GM12878 (cell line): ENCODE data around the gene NAV2. TPM values are rescaled to one million over a fixed set of nuclear protein-coding genes. Genes with fewer than 3 reads are reported as not detected.

Source experiments
- ATAC-seq: fragments of 200-7000 bp; cut with Tn5 transposase; 3 replicates; pipeline ENCODE4 v1.9.1; 2020; ENCODE audit warnings: mild to moderate bottlenecking, moderate library complexity
- BruUV-seq: library from RNA; stranded (reverse); fragments of 400-500 nt; replicated peaks from 2 replicates; lab custom pipeline; 2021; lab: Mats Ljungman, UMichigan
- CTCF ChIA-PET: fragments of 300-600 bp; sonication (Branson Sonifier 250); formaldehyde crosslinking; extraction: SDS; loops from one replicate; lab custom pipeline; 2021; ENCODE audit warnings: inconsistent platforms; lab: Yijun Ruan, JAX
- POLR2A ChIA-PET: fragments of 350-600 bp; formaldehyde crosslinking; extraction: SDS; loops from one replicate; lab custom pipeline; 2021; ENCODE audit warnings: inconsistent platforms; lab: Charles Lee
- RAD21 ChIA-PET: fragments of 300-600 bp; sonication (Branson Sonifier 250); formaldehyde crosslinking; loops from one replicate; lab custom pipeline; 2023; ENCODE audit warnings: antibody characterized with exemption; ENCODE audit not compliant: unreplicated experiment; lab: Charles Lee
- SMC1A ChIA-PET: fragments of 300-600 bp; sonication (Branson Sonifier 250); formaldehyde crosslinking; loops from one replicate; lab custom pipeline; 2023; ENCODE audit not compliant: unreplicated experiment, uncharacterized antibody; lab: Charles Lee
- DNase-seq: peaks from one replicate; pipeline ENCODE4 v3.0.0-alpha.2; 2011; ENCODE audit warnings: low read depth, low spot score
- FAIRE-seq: peaks from 3 replicates; lab custom pipeline; 2011; peaks lifted over from hg19 to GRCh38; lab: Jason Lieb, UNC
- H2AFZ ChIP-seq: 2 replicates; pipeline ENCODE4 v1.6.0; 2011; ENCODE audit warnings: low read depth, low read length, control low read depth; ENCODE audit not compliant: control insufficient read depth
- H3K27ac ChIP-seq: 2 replicates; pipeline ENCODE4 v1.5.1; 2011; ENCODE audit warnings: control low read depth; ENCODE audit not compliant: control insufficient read depth, insufficient read depth
- H3K27me3 ChIP-seq, 2 experiments: replicated peaks in 1 of 2; 2 replicates each; pipeline versions ENCODE4 v1.6.0 to v1.6.1; 2011; ENCODE audit warnings: low read length in 1 of 2; ENCODE audit not compliant: control insufficient read depth in 2 of 2, insufficient read depth in 2 of 2
- H3K36me3 ChIP-seq, 2 experiments: 2 replicates each; pipeline ENCODE4 v1.5.1; 2011; ENCODE audit warnings: low read length in 1 of 2; ENCODE audit not compliant: control insufficient read depth in 2 of 2, insufficient read depth in 2 of 2
- H3K4me1 ChIP-seq: 2 replicates; pipeline ENCODE4 v1.6.1; 2011; ENCODE audit warnings: mild to moderate bottlenecking, low read length, moderate library complexity, mixed read lengths; ENCODE audit not compliant: control insufficient read depth, insufficient read depth
- H3K4me2 ChIP-seq: 2 replicates; pipeline ENCODE4 v1.6.0; 2011; ENCODE audit warnings: control low read depth; ENCODE audit not compliant: control insufficient read depth, insufficient read depth
- H3K4me3 ChIP-seq: fragments of 200-600 bp; sonication (generic); 2 replicates; pipeline ENCODE4 v1.5.1; 2016
- H3K79me2 ChIP-seq: 2 replicates; pipeline ENCODE4 v1.6.0; 2011; ENCODE audit warnings: low read length; ENCODE audit not compliant: control insufficient read depth, insufficient read depth
- H3K9ac ChIP-seq: 2 replicates; pipeline ENCODE4 v1.8.0; 2011; ENCODE audit warnings: low read length, control low read depth, mixed read lengths; ENCODE audit not compliant: control insufficient read depth, insufficient read depth
- H3K9me3 ChIP-seq: replicated peaks from 3 replicates; pipeline ENCODE4 v1.5.1; 2011; ENCODE audit warnings: mild to moderate bottlenecking, low read length; ENCODE audit not compliant: control insufficient read depth, insufficient read depth
- H4K20me1 ChIP-seq: 2 replicates; pipeline ENCODE4 v1.6.0; 2011; ENCODE audit not compliant: control insufficient read depth, insufficient read depth
- BHLHE40 ChIP-seq, 2 experiments: fragments of 450-650 bp in 1 of 2; IDR thresholded peaks; 2 replicates each; pipeline ENCODE4 v1.6.1; 2011 to 2017; ENCODE audit warnings: low read depth in 2 of 2, borderline replicate concordance in 1 of 2, improper control_type of control experiment in 1 of 2, low read length in 1 of 2, mild to moderate bottlenecking in 1 of 2
- CBX3 ChIP-seq: fragments of 200-600 bp; sonication (generic); IDR thresholded peaks from 2 replicates; pipeline ENCODE4 v1.6.1; 2016; ENCODE audit warnings: low read depth, borderline replicate concordance
- EGR1 ChIP-seq, 2 experiments: IDR thresholded peaks; 1 replicate in 1 of 2; 2 replicates in 1 of 2; pipeline ENCODE4 v1.6.1; 2011 to 2012; ENCODE audit warnings: low read depth in 2 of 2, low read length in 2 of 2, borderline replicate concordance in 1 of 2, mild to moderate bottlenecking in 1 of 2, moderate library complexity in 1 of 2
- KLF5 ChIP-seq: fragments of 450-650 bp; IDR thresholded peaks from 2 replicates; pipeline ENCODE4 v1.6.1; 2014; ENCODE audit warnings: mild to moderate bottlenecking; ENCODE audit not compliant: partially characterized antibody
- MAX ChIP-seq: IDR thresholded peaks from 2 replicates; pipeline ENCODE4 v1.6.1; 2012; ENCODE audit warnings: low read depth, low read length, improper control_type of control experiment
- MYB ChIP-seq: fragments of 150-350 bp; IDR thresholded peaks from 2 replicates; pipeline ENCODE4 v1.6.1; 2014; ENCODE audit warnings: mild to moderate bottlenecking, low read depth, low read length, borderline replicate concordance
- NBN ChIP-seq: fragments of 450-650 bp; IDR thresholded peaks from 2 replicates; pipeline ENCODE4 v1.6.1; 2016
- NR2C2 ChIP-seq: IDR thresholded peaks from 2 replicates; pipeline ENCODE4 v1.6.1; 2011; ENCODE audit warnings: borderline replicate concordance, low read depth; ENCODE audit not compliant: control insufficient read depth, insufficient read length
- NR2F1 ChIP-seq: fragments of 450-650 bp; conservative IDR thresholded peaks from 2 replicates; pipeline ENCODE4 v1.6.1; 2017; ENCODE audit warnings: mild to moderate bottlenecking
- RB1 ChIP-seq: fragments of 450-650 bp; formaldehyde crosslinking; IDR thresholded peaks from 2 replicates; pipeline ENCODE4 v1.6.1; 2017; ENCODE audit warnings: mild to moderate bottlenecking, borderline replicate concordance
- SREBF1 ChIP-seq: IDR thresholded peaks from 2 replicates; pipeline ENCODE4 v1.6.1; 2012; ENCODE audit warnings: mild to moderate bottlenecking, low read length
- TAF1 ChIP-seq: IDR thresholded peaks from 2 replicates; pipeline ENCODE4 v1.6.1; 2011; ENCODE audit warnings: mild to moderate bottlenecking, low read depth, low read length, borderline replicate concordance
- TBL1XR1 ChIP-seq: IDR thresholded peaks from 2 replicates; pipeline ENCODE4 v1.6.1; 2012; ENCODE audit warnings: low read depth, low read length, improper control_type of control experiment
- ZNF384 ChIP-seq: IDR thresholded peaks from 2 replicates; pipeline ENCODE4 v1.6.1; 2012; ENCODE audit warnings: low read depth, mild to moderate bottlenecking, low read length, improper control_type of control experiment, borderline replicate concordance
- WGBS: methylation state at CpG from one replicate; pipeline ENCODE4 v1.1.6; 2016; ENCODE audit warnings: low lambda C conversion rate; ENCODE audit not compliant: insufficient replicate concordance, insufficient coverage; ENCODE audit errors: missing lambda C conversion rate; 5-methylcytosine and 5-hydroxymethylcytosine counted together
- in situ Hi-C: fragments of 300-500 bp; cut with MboI; formaldehyde crosslinking; loops from 9 replicates; pipeline ENCODE4 v1.14.3; 2018; ENCODE audit warnings: mixed read lengths
- intact Hi-C: fragments of 100-400 bp; cut with micrococcal nuclease; formaldehyde crosslinking; loops from one replicate; pipeline ENCODE4 v1.14.2; 2022; ENCODE audit not compliant: unreplicated experiment
- polyA plus RNA-seq, 11 experiments: library from polyadenylated mRNA; depleted of rRNA in 4 of 11; unstranded in 6 of 11; stranded (reverse) in 5 of 11; fragments of >200 nt; fragmentation: Nextera tagmentation in 4 of 11; fragmentation: Illumina TruSeq in 1 of 11; extraction: Ambion mirVana in 4 of 11; extraction: Trizol in 1 of 11; gene quantifications; 1 replicate in 1 of 11; 2 replicates in 10 of 11; pipeline versions ENCODE4 v1.2.1 to v1.2.3, GENCODE V29; 2011 to 2016; ENCODE audit warnings: inconsistent platforms in 2 of 11, missing spikeins in 2 of 11, low read depth in 1 of 11
- total RNA-seq, 4 experiments: library from RNA; depleted of rRNA in 3 of 4; stranded (reverse); fragments of >200 nt in 3 of 4; fragmentation: Illumina TruSeq in 1 of 4; extraction: Trizol in 1 of 4; gene quantifications; 2 replicates each; pipeline versions ENCODE4 v1.2.1 to v1.2.3, GENCODE V29; 2013 to 2021
- TF ChIP-seq, protein P1 (sequence below): fragments of 450-650 bp; IDR thresholded peaks from 2 replicates; pipeline ENCODE4 v1.6.1; 2017; ENCODE audit warnings: antibody characterized with exemption, mild to moderate bottlenecking, moderate library complexity
- TF ChIP-seq, protein P2 (sequence below): fragments of 450-650 bp; IDR thresholded peaks from 2 replicates; pipeline ENCODE4 v1.6.1; 2018; ENCODE audit warnings: borderline replicate concordance, mild to moderate bottlenecking; ENCODE audit not compliant: partially characterized antibody

Gene NAV2
- total and polyA plus RNA-seq, 10 of the 15 experiments (the other 5 are each of a cell fraction or from before 2014, with no cell fraction given): 0.35 to 6.1 (median 1.1) TPM

- ChIA-PET SMC1A (interaction anchor here (1.2 kb wide), 1 partner anchor 16 kb away, joined by 4 read pairs; no protein-coding TSS in a partner anchor), CTCF (interaction anchor here (1.0 to 3.3 kb wide), 2 partner anchors 11 to 16 kb away, joined by 4 to 17 read pairs; no protein-coding TSS in a partner anchor), RAD21 (interaction anchor here (0.7 kb wide), 1 partner anchor 216 kb away, joined by 3 read pairs; no protein-coding TSS in a partner anchor), POLR2A (no interaction called here)
- H4K20me1 ChIP-seq: no peaks in the 10 kb centered on the region
- H3K27me3 ChIP-seq: peaks cover 0 to 3% of the 10 kb centered on the region in 2 experiments
- no peak overlapping the region for H3K4me2 ChIP-seq
- H3K27ac ChIP-seq: no peak overlapping the region
- no peak overlapping the region for H2AFZ ChIP-seq
- no peaks in the 10 kb centered on the region for H3K36me3 ChIP-seq
- intact Hi-C loops: loop anchor here (10.0 kb wide), 1 partner anchor 56 kb away; no protein-coding TSS in a partner anchor
- no peaks in the 10 kb centered on the region for H3K79me2 ChIP-seq
- ATAC-seq: no peak
- in situ Hi-C loops: no loop called here
- DNase-seq: no peak
- WGBS: 41% methylated on average over 4 of the region's 4 CpGs
- no TSS peak for BruUV-seq
- H3K9ac ChIP-seq: no peak overlapping the region
- no peak overlapping the region for H3K4me3 ChIP-seq
- FAIRE-seq: no peak
- H3K4me1 ChIP-seq: no peaks in the 10 kb centered on the region
- H3K9me3 ChIP-seq: no peaks in the 10 kb centered on the region
- no peak for TF ChIP-seq NBN
- TF ChIP-seq ZNF384: no peak
- no peak for TF ChIP-seq NR2C2
- no peak for TF ChIP-seq TBL1XR1
- no peak for TF ChIP-seq EGR1 (IDR thresholded peaks at IDR 0.05; ENCODE audit: borderline replicate concordance in 1 of 2, low read depth in 2 of 2, low read length in 2 of 2)
- no peak for TF ChIP-seq SREBF1
- TF ChIP-seq, protein P1, sequence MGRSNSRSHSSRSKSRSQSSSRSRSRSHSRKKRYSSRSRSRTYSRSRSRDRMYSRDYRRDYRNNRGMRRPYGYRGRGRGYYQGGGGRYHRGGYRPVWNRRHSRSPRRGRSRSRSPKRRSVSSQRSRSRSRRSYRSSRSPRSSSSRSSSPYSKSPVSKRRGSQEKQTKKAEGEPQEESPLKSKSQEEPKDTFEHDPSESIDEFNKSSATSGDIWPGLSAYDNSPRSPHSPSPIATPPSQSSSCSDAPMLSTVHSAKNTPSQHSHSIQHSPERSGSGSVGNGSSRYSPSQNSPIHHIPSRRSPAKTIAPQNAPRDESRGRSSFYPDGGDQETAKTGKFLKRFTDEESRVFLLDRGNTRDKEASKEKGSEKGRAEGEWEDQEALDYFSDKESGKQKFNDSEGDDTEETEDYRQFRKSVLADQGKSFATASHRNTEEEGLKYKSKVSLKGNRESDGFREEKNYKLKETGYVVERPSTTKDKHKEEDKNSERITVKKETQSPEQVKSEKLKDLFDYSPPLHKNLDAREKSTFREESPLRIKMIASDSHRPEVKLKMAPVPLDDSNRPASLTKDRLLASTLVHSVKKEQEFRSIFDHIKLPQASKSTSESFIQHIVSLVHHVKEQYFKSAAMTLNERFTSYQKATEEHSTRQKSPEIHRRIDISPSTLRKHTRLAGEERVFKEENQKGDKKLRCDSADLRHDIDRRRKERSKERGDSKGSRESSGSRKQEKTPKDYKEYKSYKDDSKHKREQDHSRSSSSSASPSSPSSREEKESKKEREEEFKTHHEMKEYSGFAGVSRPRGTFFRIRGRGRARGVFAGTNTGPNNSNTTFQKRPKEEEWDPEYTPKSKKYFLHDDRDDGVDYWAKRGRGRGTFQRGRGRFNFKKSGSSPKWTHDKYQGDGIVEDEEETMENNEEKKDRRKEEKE: no peak
- TF ChIP-seq BHLHE40 (IDR thresholded peaks at IDR 0.05; ENCODE audit: borderline replicate concordance in 1 of 2, low read depth in 2 of 2, low read length in 1 of 2): no peak
- TF ChIP-seq KLF5: no peak
- no peak for TF ChIP-seq CBX3
- TF ChIP-seq NR2F1: no peak
- TF ChIP-seq MYB: no peak
- no peak for TF ChIP-seq RB1
- TF ChIP-seq, protein P2, sequence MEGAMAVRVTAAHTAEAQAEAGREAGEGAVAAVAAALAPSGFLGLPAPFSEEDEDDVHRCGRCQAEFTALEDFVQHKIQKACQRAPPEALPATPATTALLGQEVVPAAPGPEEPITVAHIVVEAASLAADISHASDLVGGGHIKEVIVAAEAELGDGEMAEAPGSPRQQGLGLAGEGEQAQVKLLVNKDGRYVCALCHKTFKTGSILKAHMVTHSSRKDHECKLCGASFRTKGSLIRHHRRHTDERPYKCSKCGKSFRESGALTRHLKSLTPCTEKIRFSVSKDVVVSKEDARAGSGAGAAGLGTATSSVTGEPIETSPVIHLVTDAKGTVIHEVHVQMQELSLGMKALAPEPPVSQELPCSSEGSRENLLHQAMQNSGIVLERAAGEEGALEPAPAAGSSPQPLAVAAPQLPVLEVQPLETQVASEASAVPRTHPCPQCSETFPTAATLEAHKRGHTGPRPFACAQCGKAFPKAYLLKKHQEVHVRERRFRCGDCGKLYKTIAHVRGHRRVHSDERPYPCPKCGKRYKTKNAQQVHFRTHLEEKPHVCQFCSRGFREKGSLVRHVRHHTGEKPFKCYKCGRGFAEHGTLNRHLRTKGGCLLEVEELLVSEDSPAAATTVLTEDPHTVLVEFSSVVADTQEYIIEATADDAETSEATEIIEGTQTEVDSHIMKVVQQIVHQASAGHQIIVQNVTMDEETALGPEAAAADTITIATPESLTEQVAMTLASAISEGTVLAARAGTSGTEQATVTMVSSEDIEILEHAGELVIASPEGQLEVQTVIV: no peak
- no peak for TF ChIP-seq MAX
- no peak for TF ChIP-seq TAF1
These were observed 426.1 kb downstream of the NAV2 start for GRCh38 chr11:20138707-20139106.
